ENCODE measurements around the gene TXNDC11.

TXNDC11 gene

DNA sequence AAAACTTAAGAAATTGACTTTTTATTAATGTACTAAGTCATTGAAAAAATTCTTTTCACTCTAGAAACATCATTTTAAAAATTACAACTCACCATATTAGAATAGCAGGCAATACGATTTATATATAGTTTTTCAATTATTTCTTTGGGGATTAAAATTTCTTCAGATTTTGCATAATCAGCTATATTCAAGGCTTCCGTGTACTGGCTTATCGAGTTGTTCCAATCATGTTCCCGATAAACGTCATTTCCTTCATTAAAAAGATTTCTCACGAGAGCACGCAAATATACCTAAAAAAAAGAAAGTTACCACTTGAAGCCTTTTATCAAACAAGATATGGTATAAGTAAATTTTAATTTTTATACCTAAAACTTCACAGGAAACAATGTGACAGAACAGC is 36.4 kb upstream of the TXNDC11 start:
- TF ChIP-seq, protein P1, sequence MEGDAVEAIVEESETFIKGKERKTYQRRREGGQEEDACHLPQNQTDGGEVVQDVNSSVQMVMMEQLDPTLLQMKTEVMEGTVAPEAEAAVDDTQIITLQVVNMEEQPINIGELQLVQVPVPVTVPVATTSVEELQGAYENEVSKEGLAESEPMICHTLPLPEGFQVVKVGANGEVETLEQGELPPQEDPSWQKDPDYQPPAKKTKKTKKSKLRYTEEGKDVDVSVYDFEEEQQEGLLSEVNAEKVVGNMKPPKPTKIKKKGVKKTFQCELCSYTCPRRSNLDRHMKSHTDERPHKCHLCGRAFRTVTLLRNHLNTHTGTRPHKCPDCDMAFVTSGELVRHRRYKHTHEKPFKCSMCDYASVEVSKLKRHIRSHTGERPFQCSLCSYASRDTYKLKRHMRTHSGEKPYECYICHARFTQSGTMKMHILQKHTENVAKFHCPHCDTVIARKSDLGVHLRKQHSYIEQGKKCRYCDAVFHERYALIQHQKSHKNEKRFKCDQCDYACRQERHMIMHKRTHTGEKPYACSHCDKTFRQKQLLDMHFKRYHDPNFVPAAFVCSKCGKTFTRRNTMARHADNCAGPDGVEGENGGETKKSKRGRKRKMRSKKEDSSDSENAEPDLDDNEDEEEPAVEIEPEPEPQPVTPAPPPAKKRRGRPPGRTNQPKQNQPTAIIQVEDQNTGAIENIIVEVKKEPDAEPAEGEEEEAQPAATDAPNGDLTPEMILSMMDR (IDR thresholded peaks at IDR 0.05), result no peak

- TF ChIP-seq, protein P1 (IDR thresholded peaks at IDR 0.05), result no peak
Observed at GRCh38 chr16:11774065-11774626, 31.5 kb upstream of the TXNDC11 start.

- TF ChIP-seq, protein P1 (IDR thresholded peaks at IDR 0.05), result no peak
Observed at GRCh38 chr16:11768849-11769248, 26.2 kb upstream of the TXNDC11 start.

DNA sequence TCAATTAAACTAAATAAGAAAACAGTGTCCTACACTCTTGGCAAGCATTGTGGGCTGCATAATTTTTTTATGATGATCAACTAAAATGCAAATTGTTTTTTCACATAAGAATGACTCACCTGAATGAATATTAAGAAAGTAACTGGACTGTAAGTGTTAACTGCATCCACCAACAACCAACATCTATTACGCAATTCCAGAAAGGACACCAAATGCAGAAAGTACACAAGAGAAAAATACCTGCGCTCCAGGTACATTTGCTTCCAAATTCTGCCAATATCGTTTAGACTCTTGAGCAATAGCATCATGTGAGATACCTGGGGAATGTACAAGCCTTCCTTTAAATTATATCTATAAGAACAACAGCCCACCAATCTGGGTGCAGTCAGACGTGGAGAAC is 19.8 kb upstream of the TXNDC11 start:
- TF ChIP-seq, protein P1 (IDR thresholded peaks at IDR 0.05), result no peak

DNA sequence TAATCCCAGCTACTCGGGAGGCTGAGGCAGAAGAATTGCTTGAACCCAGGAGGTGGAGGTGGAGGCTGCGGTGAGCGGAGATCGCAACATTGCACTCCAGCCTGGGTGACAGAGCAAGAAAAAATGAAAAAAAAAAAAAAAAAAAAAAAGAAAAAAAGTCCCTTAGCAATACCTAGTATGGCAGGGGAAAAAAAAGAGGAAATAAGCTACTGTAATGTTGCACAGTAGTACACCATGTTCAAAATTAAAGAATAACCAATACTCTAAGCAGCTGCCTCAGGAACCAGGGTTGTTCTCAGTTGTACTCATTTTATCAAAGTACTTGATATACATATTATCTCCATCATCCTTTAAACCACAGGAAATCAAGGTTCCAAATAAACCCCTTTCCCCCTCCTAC is 17.3 kb upstream of the TXNDC11 start:
- TF ChIP-seq, protein P1 (IDR thresholded peaks at IDR 0.05), result no peak

DNA sequence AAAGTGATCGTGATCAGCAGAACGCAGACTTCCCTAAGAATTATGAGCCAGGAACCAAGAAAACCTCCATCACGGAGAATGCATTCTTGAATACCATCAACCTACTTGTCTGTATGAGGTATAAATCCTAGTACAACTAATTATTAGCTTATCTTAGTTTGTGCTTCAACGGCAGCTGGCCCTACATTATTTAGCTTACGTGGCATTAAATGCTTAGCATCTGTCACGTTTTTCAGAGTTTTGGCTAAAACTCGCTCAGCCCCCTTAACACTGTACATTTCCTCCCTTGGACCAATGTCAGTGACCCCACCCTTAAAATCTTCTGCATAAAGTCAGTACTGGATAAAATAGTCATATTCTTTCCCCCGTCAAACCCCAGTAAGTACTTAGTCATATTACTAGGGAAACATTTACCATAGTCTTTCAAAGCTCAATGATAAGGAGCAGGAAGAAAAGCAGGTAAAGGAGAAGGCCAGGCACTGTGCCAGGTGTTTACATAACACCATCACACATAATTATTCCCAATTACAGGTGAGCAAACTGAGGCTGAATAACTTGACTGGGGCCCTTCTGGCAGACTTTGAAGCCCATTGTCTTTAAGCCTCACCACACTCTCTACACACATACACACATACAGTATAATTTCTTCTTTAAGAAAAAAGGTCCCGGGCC is 16.6 kb upstream of the TXNDC11 start:
- TF ChIP-seq, protein P1 (IDR thresholded peaks at IDR 0.05), result no peak

DNA sequence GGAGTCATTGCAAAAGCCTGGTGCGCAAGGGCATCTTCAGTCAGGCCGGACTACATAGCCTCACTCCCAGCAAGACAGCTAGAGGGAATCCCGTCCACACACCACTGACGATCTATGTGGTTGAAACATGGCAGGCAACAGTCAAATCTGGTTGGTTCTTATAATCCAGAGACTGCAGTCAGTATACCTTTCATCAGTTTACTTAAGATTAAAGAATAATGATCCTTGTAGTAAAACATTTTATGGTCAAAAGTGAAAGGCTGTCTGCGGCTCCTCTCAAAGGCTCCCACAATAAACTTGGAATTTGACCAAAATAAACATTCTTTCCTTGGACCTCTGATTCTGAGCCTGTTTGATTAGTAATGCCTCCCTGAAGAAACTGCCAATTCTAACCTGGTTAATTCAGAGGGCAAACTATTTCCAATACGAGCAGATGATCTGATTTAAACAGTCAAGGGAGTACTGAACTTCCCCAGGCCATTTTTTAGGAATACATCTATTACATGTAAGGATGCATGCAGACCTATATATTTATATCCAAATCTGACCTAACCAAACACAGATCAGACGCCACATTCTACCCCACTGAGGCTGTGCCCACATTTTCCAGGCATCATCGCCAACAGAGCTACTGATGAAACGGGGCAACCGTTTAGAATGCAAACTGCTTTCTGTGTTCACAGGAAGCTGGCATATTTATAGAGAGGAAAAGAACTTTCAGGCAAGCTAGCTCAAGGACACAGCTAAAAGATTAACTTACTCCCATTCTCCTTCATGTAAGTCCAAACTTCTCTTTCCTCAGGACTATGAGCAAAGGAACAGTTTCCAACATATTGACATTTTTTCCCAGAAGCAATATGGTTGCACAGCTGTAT is 15.3 kb upstream of the TXNDC11 start:
- TF ChIP-seq, protein P1 (IDR thresholded peaks at IDR 0.05), result no peak

Data from LNCAP (cell line).